GM21529 (cell line): ENCODE data around the gene COPS3.

Experiments
- ATAC-seq: cut with Tn5 transposase; IDR thresholded peaks from one replicate; pipeline ENCODE4 v1.9.1; 2021; ENCODE audit not compliant: unreplicated experiment

The COPS3 gene

GRCh38 chr17:17198281-17198680 lies 82.8 kb downstream of the COPS3 start:
- ATAC-seq = no peak

GRCh38 chr17:17196776-17197175 lies 84.3 kb downstream of the COPS3 start:
- ATAC-seq = no peak
